HG03571 (cell line): ENCODE data around the gene TACR1.
"Not testable (repeated sequence)": the region's sequence is repeated elsewhere in the genome, so short reads cannot be mapped to it uniquely, and the experiment has no call there.

Source experiments
- ATAC-seq: cut with Tn5 transposase; IDR thresholded peaks from one replicate; pipeline ENCODE4 v1.9.1; 2021; ENCODE audit not compliant: unreplicated experiment

The TACR1 gene

GRCh38 chr2:75195076-75195691 is 4.1 kb downstream of the TACR1 start:
- ATAC-seq = no peak

- ATAC-seq = no peak
Observed at GRCh38 chr2:75194184-75194868, 5.0 kb downstream of the TACR1 start.

GRCh38 chr2:75192496-75192895 is 6.8 kb downstream of the TACR1 start:
- no peak for ATAC-seq

DNA sequence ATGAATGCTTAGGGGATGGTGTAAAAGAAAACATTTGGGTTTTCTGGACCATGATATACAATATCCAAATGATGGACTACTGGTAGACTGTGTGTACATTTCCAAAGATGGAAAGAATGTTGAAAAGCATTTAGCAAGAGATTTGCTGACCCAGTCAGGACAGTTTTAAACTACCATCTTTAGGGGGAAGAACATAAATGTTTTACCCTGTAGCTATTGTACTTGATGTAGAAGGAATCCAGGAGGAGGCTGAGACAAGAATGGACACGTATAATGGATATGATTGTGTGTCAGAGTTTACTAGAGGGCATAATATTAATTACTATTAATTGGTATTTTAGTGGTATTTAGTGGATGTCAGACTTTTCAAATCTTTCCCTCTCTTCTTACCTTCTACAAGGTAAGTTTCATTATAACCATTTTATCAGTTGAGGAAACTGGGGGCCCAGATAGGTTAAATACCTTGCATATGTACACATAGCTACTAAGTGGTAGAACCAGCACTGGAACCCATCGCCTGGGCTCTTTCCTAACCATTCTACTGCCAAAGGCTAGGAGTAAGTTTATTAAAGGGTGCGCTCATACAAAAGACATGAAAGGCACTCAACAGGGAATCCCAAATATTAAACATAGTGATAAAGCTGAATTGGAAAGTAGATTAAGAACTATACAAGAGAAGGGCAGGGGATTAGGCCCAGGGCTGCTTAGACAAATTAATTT is 8.9 kb downstream of the TACR1 start:
- no peak for ATAC-seq

DNA sequence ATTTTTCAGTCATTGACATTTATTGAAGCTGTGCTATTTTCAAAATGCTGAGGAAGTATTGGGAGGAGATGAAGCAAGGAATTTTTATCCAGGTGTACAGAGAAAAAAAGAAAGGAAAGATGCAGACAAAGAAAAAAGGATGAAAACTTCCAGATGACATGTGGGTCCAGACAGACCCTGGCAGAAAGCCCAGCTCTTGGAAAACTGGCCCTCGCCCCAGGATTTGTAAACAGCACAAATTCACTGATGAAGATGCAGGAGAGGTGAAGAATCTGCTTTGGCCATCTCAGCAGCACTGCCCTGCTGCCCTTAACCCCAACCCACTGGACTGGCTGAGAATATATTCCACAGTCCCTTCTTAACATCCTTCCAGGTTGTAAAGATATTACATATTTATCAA is 12.5 kb downstream of the TACR1 start:
- no peak for ATAC-seq

DNA sequence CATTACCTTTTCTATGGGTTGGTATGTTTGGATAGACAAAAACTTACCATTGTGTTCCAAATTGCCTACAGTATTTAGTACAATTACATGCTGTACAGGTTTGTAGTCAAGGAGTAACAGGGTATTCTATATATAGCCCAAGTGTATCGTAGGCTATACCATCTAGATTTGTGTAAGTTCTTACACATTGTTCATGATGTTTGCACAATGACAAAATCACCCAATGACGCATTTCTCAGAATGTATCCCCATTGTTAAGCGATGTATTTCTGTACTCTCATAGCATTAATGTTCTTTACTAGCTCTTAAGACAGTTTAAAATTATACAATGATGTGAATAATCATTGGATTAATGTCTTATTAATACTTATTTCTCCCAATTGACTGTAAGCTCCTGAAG is 16.7 kb downstream of the TACR1 start:
- no peak for ATAC-seq

DNA sequence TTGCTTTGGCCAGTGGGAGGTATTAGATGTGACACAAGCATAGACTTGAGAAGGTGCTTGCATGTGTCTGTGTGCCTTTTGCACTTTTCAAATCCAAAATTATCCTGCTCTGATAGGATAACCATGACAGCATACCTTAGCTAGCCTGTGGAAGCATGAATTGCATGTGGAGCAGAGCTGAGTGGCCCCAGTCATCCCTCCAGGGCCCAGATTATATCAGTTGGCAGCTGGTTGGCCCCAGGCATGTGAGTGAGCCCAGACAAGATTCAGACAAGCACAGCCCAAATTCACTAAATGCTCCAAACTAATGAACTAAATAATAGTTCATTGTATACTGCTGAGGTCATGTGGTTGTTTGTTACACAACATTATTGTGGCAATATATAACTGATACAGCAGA is 18.8 kb downstream of the TACR1 start:
- ATAC-seq = no peak

DNA sequence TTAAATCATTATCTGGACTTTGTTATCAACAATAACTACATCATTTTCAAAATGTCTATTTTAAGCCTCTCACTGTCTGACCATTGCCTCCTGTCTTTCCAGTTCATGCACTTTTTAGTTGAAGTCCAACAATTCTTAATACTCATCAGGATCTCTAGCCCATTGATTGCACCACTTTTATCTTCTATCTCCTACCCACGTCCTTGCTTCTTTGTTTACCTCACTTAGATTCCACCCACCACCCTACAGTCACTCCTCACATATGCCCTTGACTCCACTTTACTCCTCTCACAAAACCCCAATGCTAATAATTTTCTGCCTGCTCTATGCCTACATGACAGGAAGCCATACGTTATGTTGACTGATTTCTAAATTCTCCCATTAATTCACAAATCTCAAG is 21.9 kb downstream of the TACR1 start:
- no peak for ATAC-seq

DNA sequence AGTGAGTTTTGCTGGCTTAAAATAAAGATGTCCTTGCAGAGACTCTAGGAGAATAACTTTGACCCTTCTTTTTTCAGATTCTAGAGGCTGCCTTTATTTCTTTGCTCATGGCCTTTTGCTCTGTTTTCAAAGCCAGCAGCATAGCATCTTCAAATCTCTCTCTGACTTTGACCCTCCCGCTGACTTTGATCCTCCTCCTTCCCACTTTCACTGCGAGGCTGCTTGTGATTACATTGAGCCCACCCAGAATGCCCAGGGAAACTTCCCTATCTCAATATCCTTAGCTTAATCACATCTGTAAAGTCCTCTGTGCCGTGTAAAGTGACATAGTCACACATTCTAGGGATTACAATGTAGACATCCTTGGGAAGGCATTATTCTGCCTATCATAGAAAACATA is 23.9 kb downstream of the TACR1 start:
- ATAC-seq = no peak

GRCh38 chr2:75174981-75175380 is 24.3 kb downstream of the TACR1 start:
- no peak for ATAC-seq

DNA sequence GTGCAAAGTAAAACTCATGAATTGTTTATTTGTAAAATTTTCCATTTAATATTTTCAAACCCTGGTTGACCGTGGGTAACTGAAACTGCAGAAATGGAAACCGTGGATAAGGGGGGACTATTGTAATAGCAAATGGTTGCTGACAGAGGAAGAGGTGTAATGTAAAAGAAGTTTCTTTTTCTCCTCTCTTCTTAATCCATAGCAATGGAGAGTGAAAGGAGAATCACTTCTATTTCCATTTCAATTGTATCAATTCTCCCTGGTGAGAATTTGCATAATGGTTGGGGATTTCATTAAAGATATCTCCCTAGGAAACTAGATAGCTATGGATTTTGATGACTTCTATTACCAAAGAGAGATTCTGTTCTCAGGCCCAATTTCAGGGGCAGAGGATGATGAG is 24.8 kb downstream of the TACR1 start:
- no peak for ATAC-seq

GRCh38 chr2:75173740-75174139 is 25.6 kb downstream of the TACR1 start:
- ATAC-seq = no peak

- ATAC-seq = not testable (repeated sequence)
Observed at GRCh38 chr2:75171423-75171822, 27.9 kb downstream of the TACR1 start.

GRCh38 chr2:75170889-75171288 is 28.4 kb downstream of the TACR1 start:
- ATAC-seq = no peak

DNA sequence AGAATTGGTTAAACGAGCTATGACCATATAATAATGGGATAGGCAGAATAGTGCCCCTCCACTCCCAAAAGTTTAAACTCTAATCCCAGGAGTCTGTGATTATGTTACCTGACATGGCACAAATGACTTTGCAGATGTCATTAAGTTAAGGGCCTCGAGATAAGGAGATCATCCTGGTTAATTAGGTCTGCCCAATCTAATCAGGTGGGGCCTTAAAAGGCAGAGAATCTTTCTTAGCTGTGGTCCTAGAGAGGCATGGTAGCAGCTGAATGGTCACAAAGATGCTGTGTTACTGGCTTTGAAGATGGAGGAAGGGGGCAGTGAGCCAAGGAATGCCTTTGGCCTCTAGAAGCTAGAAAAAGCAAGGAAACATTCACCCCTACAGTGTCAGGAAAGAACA is 31.1 kb downstream of the TACR1 start:
- no peak for ATAC-seq

GRCh38 chr2:75166491-75166890 is 32.8 kb downstream of the TACR1 start:
- ATAC-seq = no peak

- no peak for ATAC-seq
Observed at GRCh38 chr2:75162897-75163296, 36.4 kb downstream of the TACR1 start.

GRCh38 chr2:75162259-75162658 is 37.1 kb downstream of the TACR1 start:
- no peak for ATAC-seq

DNA sequence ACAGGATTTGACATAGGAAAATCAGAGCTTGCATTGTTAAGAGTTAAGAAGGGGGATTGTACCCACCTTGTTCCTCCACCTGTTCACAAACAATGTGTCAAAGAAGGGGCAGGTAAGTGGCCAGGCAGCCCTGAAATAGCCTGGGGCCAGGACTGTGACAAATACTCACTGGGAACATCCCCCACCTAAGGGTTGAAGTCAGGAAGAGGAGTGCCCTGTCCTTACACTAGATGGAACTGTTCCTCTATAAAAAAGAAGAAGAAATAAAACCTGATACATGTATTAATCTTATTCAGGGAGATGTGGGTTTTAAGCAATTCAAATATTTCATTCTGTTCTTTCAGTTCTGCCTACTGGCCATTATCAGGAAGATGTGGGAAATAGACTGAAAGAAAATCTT is 41.9 kb downstream of the TACR1 start:
- ATAC-seq = no peak

DNA sequence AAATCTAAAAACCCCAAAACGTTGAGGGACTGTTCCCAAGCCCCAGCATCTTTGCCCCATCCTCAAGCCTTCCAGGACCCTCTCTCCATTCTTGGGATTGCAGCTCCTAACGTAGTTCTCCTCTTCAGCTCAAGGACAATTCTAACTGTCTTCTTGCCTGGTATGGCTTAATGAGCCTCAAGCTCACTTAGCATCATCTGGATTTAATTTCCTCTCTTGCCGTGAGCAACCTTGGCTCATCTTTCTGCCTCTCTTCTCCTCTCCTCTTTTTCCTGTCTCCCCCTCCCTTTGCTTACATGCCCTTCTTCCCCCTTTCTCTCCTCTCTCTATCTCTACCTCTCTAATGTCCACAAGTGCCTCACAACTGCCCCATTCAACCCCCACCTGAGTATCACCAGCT is 44.2 kb downstream of the TACR1 start:
- ATAC-seq = no peak

- ATAC-seq = no peak
Observed at GRCh38 chr2:75153221-75153620, 46.1 kb downstream of the TACR1 start.

DNA sequence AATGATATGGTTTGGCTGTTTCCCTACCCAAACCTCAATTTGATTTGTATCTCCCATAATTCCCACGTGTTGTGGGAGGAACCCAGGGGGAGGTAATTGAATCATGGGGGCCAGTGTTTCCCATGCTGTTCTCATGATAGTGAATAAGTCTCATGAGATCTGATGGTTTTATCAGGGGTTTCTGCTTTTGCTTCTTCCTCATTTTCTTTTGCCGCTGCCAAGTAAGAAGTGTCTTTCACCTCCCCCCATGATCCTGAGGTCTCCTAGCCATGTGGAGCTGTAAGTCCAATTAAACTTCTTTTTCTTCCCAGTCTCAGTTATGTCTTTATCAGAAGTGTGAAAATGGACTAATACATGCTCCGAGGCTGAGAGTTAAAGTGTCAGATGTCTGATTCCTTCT is 47.1 kb downstream of the TACR1 start:
- not testable (repeated sequence) for ATAC-seq
